RWPE2 (cell line): Measurements from ENCODE around the gene NDUFV1.
A peak's percentile ranks its signal among the peaks of the same experiment; 100 is the strongest.
"Not testable (repeated sequence)": the region's sequence is repeated elsewhere in the genome, so short reads cannot be mapped to it uniquely, and the experiment has no call there.

Source experiments
- ATAC-seq: fragments of 200-7000 bp; cut with Tn5 transposase; 3 replicates; pipeline ENCODE4 v1.9.1; 2021; ENCODE audit warnings: low read depth
- DNase-seq: peaks from one replicate; pipeline ENCODE4 v3.0.0-alpha.2; 2020; ENCODE audit warnings: low spot score
- H3K27ac ChIP-seq: fragments of 450-650 bp; 2 replicates; pipeline ENCODE4 v1.5.1; 2017; ENCODE audit warnings: mild to moderate bottlenecking; ENCODE audit not compliant: poor library complexity, severe bottlenecking
- H3K27me3 ChIP-seq: fragments of 250-450 bp; sonication (Bioruptor Pico); 2 replicates; pipeline ENCODE4 v1.5.1; 2021; ENCODE audit warnings: mild to moderate bottlenecking, moderate library complexity; ENCODE audit not compliant: insufficient read depth, poor library complexity, severe bottlenecking
- H3K36me3 ChIP-seq: fragments of 250-450 bp; sonication (Bioruptor Pico); 2 replicates; pipeline ENCODE4 v1.5.1; 2020; ENCODE audit warnings: low read depth, mild to moderate bottlenecking, moderate library complexity
- H3K4me1 ChIP-seq: fragments of 250-450 bp; sonication (Bioruptor Pico); 2 replicates; pipeline ENCODE4 v1.5.1; 2021; ENCODE audit warnings: mild to moderate bottlenecking, moderate library complexity; ENCODE audit not compliant: insufficient read depth, poor library complexity, severe bottlenecking
- H3K4me3 ChIP-seq: fragments of 250-450 bp; sonication (Bioruptor Pico); 2 replicates; pipeline ENCODE4 v1.5.1; 2021; ENCODE audit warnings: mild to moderate bottlenecking, moderate library complexity; ENCODE audit not compliant: severe bottlenecking
- H3K9me3 ChIP-seq: fragments of 250-450 bp; sonication (Bioruptor Pico); 2 replicates; pipeline ENCODE4 v1.5.1; 2021; ENCODE audit warnings: mild to moderate bottlenecking, moderate library complexity; ENCODE audit not compliant: severe bottlenecking
- TF ChIP-seq, protein P1 (sequence below): fragments of 450-650 bp; IDR thresholded peaks from one replicate; pipeline ENCODE4 v1.5.1; 2017; ENCODE audit warnings: mild to moderate bottlenecking, moderate library complexity; ENCODE audit not compliant: poor library complexity, severe bottlenecking

Gene NDUFV1

DNA sequence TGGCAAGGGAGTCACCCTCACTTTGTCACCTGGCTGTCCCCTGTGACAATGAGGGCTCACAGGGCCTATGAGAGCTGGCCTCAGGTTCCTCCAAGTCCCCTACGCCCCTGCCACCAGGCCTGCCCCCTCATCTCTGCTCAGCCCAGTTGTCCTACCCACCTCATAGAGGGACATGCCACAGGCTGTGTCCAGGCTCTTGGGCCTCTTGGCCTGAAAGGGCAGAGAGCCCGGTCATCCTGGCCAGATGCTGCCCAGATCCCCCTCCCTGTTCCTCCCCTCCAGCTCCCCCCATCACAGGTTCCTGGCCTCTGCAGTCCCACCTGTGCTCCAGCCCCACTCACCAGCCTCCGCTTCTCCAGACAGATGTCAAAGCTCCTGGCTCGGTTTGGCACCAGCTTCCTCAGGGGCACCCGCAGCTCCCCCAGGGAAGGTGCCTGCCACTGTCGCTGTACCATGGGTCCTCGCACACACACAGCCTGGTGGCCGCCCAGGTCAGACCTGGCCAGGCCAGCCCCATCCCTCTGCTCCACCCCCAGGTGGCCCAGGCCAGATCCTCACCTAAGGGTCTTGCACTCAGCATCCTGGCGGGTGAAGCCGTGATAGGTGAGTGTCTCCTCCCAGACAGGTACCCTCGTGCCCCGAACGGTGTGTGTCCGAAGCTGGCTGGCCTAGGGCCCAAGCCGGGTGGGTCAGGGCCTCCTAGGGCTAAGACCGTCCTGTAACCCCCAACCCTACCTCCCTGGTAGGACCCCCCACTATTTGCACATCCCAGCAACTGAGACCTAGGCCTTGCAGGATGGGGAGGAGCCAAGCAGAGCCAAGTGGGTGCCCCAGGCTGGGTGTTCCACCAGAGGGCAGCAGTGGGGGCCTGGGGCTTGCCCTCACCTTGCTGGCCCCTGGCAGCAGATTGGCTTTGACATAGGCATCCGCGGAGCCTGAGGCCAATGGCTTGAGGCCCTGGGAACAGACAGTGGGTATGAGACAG is 8.3 kb downstream of the NDUFV1 start:
- Histone ChIP-seq H3K27ac (no peak overlapping the region), H3K9me3 (no peaks in the 10 kb centered on the region), H3K36me3 (peaks cover 13% of the 10 kb centered on the region), H3K4me3 (no peak overlapping the region), H3K4me1 (no peaks in the 10 kb centered on the region), H3K27me3 (no peaks in the 10 kb centered on the region)
- TF ChIP-seq, protein P1, sequence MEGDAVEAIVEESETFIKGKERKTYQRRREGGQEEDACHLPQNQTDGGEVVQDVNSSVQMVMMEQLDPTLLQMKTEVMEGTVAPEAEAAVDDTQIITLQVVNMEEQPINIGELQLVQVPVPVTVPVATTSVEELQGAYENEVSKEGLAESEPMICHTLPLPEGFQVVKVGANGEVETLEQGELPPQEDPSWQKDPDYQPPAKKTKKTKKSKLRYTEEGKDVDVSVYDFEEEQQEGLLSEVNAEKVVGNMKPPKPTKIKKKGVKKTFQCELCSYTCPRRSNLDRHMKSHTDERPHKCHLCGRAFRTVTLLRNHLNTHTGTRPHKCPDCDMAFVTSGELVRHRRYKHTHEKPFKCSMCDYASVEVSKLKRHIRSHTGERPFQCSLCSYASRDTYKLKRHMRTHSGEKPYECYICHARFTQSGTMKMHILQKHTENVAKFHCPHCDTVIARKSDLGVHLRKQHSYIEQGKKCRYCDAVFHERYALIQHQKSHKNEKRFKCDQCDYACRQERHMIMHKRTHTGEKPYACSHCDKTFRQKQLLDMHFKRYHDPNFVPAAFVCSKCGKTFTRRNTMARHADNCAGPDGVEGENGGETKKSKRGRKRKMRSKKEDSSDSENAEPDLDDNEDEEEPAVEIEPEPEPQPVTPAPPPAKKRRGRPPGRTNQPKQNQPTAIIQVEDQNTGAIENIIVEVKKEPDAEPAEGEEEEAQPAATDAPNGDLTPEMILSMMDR, result peak; percentile 48
- ATAC-seq (peak; percentile 33; the same call in 2 of the 3 replicates), DNase-seq (peak; percentile 58)

DNA sequence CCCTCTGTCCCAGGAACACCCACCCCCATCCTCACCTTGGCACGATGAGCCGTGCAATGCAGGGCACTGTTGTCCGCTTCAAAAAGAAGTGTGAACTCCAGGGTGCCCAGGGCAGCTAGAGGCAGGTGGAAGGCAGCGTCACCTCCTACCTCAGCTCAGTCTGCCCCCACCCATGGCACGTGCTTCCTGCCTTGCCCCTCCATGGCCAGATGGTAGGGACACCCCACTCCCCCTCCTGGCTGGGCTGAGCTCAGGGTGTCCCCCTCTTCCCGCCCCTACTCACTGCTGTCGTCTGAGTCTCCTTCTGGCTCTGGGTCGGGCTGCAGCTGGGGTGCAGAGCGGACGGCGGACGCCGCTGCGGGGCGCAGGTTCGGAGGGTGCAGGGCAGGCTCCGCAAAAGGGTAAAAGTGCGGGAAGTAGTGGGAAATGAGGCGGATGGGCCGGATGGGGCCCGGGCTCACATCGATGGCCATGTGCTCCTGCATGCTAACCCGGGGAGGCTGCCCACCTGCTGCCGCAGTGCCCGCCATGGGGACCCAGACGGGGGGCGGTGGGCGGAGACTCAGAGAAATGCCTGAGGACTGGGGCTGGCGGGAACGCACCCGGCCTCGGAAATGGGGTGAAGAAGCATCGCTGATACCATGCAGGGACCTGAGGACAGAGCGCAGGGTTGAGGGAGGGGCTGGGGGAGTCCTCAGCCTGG is 9.1 kb downstream of the NDUFV1 start:
- ATAC-seq (no peak), DNase-seq (no peak)
- Histone ChIP-seq H3K9me3 (no peaks in the 10 kb centered on the region), H3K27me3 (no peaks in the 10 kb centered on the region), H3K27ac (no peak overlapping the region), H3K36me3 (peaks cover 8% of the 10 kb centered on the region; the same call in 1 of the 2 replicates), H3K4me3 (no peak overlapping the region), H3K4me1 (no peaks in the 10 kb centered on the region)
- TF ChIP-seq, protein P1, result no peak

DNA sequence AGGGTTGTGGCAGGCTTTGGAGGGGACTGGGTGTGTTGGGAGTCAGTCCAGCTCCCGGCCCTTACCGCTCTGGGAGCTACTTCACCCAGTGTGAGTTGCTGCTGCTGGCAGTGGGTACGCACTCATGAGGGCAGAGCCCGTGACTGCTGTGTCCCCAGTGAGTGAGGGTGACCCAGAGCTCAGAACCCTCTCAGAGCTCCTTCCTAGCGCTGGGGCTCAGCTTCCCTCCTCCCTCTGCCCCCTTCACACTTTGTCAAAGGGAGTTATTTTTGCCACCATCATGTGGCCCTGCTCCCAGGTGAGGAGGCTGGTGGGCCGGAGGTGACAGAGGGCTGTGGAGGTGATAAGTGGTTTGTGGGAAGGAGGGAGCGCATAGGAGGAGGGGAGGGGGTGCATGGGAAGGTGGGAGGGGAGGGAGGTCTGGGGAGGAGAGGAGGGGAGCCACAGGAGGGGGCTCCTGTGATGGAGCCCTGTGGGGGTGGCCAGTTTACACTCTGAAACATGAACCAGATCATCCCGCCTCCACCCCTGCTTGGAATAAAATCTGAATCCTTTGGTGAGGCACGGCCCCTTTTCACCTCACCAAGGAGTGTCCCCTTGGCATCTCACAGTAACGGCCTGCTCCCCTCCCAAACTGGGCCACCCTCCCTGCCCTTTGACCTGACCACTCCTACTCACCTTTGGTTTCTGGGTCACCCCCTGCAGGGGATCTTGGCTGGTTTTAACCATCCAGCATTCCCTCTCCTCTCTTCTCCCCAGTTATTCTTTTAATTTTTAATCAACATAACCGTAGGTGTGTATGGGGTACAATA is 9.9 kb downstream of the NDUFV1 start:
- no peaks in the 10 kb centered on the region for H3K27me3 ChIP-seq
- peaks cover 4% of the 10 kb centered on the region; the same call in 1 of the 2 replicates for H3K36me3 ChIP-seq
- no peaks in the 10 kb centered on the region for H3K9me3 ChIP-seq
- no peaks in the 10 kb centered on the region for H3K4me1 ChIP-seq
- TF ChIP-seq, protein P1, result no peak
- no peak overlapping the region for H3K4me3 ChIP-seq
- ATAC-seq (no peak), DNase-seq (no peak)
- H3K27ac ChIP-seq, result no peak overlapping the region

DNA sequence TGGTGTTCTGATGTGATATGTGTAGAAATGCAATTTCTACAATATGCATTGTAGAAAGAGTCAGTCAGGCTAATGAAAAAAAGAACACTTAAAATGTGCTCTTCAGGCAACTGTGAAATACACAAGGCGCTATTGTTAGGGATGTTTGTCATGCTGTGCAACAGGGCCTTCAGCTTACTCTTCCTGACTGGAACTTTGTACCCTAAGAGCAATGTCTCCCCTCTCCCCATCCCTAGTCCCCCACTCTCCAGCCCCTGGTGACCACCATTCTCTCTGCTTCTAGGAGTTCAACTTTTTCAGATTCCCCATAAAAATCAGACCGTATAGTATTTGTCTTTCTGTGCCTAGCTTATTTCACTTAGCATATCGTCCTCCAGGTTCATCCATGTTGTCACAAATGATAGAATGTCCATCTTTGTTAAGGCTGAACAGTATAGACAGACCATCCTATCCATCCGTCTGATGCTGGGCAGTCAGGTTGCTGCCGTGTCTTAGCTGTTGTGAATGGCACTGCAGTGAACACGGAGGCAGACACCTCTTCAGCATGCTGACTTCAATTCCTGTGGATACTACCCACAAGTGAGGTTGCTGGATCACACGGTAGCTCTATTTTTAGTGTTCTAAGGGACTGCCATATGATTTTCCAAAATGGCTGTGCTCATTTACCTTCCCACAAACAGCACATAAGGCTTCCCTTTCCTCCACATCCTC is 10.7 kb downstream of the NDUFV1 start:
- H3K27me3 ChIP-seq, result no peaks in the 10 kb centered on the region
- H3K27ac ChIP-seq, result no peak overlapping the region

DNA sequence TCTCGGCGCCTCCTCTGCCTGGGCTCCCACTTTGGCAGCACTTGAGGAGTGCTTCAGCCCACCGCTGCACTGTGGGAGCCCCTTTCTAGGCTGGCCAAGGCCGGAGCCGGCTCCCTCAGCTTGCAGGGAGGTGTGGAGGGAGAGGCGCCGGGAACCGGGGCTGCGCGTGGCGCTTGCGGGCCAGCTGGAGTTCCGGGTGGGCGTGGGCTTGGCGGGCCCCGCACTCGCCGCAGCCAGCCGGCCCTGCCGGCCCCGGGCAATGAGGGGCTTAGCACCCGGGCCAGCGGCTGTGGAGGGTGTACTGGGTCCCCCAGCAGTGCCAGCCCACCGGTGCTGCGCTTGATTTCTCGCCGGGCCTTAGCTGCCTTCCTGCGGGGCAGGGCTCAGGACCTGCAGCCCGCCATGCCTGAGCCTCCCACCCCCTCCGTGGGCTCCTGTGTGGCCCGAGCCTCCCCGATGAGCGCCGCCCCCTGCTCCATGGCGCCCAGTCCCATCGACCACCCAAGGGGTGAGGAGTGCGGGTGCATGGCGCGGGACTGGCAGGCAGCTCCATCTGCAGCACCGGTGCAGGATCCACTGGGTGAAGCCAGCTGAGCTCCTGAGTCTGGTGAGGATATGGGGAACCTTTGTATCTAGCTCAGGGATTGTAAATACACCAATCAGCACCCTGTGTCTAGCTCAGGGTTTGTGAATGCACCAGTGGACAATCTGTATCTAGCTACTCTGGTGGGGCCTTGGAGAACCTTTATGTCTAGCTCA is 12.3 kb downstream of the NDUFV1 start:
- not testable (repeated sequence) for ATAC-seq, H3K4me3 ChIP-seq, H3K27ac ChIP-seq, H3K36me3 ChIP-seq, DNase-seq, H3K9me3 ChIP-seq, H3K27me3 ChIP-seq, H3K4me1 ChIP-seq

More for the DNA sequence above, 10.7 kb downstream of the NDUFV1 start:
- Histone ChIP-seq H3K4me1 (no peaks in the 10 kb centered on the region), H3K4me3 (no peak overlapping the region), H3K9me3 (no peaks in the 10 kb centered on the region), H3K36me3 (no peaks in the 10 kb centered on the region)
- no peak for DNase-seq
- ATAC-seq, result no peak
- TF ChIP-seq, protein P1, result no peak
